Calu3 (cell line): ENCODE results near the gene LAMA5. TPM values are rescaled to one million over a fixed set of nuclear protein-coding genes. Genes with fewer than 3 reads are reported as not detected.

Experiments used
- BruUV-seq: library from RNA; stranded (reverse); fragments of 400-500 nt; replicated peaks from 2 replicates; lab custom pipeline; 2021; lab: Mats Ljungman, UMichigan
- CTCF ChIA-PET: fragments of 300-600 bp; sonication (Branson Sonifier 250); formaldehyde crosslinking; loops from one replicate; lab custom pipeline; 2022; ENCODE audit warnings: antibody characterized with exemption; lab: Charles Lee
- DNase-seq: peaks from one replicate; pipeline ENCODE4 v3.0.0; 2022
- H3K27ac Mint-ChIP-seq: one replicate; pipeline ENCODE4 v1.8.0; 2022; ENCODE audit warnings: mixed read lengths; ENCODE audit not compliant: unreplicated experiment
- H3K27me3 Mint-ChIP-seq: one replicate; pipeline ENCODE4 v1.8.0; 2022; ENCODE audit warnings: mixed read lengths; ENCODE audit not compliant: unreplicated experiment
- H3K36me3 Mint-ChIP-seq: one replicate; pipeline ENCODE4 v1.8.0; 2022; ENCODE audit warnings: mild to moderate bottlenecking, moderate library complexity, mixed read lengths; ENCODE audit not compliant: insufficient read depth, unreplicated experiment
- H3K4me1 Mint-ChIP-seq: one replicate; pipeline ENCODE4 v1.8.0; 2022; ENCODE audit warnings: mild to moderate bottlenecking, low read depth, mixed read lengths; ENCODE audit not compliant: unreplicated experiment
- H3K4me3 Mint-ChIP-seq: one replicate; pipeline ENCODE4 v1.8.0; 2022; ENCODE audit warnings: mild to moderate bottlenecking, low read depth, moderate library complexity, mixed read lengths; ENCODE audit not compliant: unreplicated experiment
- H3K9me3 Mint-ChIP-seq: one replicate; pipeline ENCODE4 v1.8.0; 2022; ENCODE audit warnings: low read depth, mixed read lengths; ENCODE audit not compliant: unreplicated experiment
- intact Hi-C: fragments of 100-400 bp; cut with micrococcal nuclease; formaldehyde crosslinking; loops from one replicate; pipeline ENCODE4 v1.10.0; 2022; ENCODE audit not compliant: unreplicated experiment
- total RNA-seq: library from RNA; stranded (reverse); gene quantifications from 2 replicates; pipeline ENCODE4 v1.2.3, GENCODE V29; 2022
- TF ChIP-seq, protein P1 (sequence below): fragments of 200-600 bp; IDR thresholded peaks from one replicate; pipeline ENCODE4 v1.8.0; 2022; ENCODE audit warnings: antibody characterized with exemption; ENCODE audit not compliant: unreplicated experiment

Gene LAMA5
- total RNA-seq, 1 experiment from 2014 or later: 763 TPM

DNA sequence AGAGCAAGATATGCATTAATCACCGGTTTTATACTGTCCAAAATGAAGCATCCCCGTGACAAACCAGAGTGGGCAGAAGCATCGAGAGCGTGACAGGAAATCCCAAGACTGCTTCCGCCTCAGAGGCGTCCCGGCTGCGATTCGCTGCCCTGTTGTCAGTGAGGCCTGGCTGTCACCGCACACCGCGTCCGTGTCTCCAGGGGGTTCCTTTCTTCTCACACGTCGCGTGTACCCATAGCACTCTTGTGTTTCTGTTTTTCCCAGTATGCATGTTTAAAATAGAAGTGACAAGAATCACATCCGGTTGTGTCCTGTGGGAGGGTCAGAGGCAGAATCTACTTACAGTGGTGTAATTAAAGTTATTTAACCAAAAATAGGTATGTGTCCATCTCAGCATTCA lies 72.6 kb downstream of the LAMA5 start:
- Mint-ChIP-seq H3K4me1 (no peaks in the 10 kb centered on the region), H3K4me3 (no peak overlapping the region), H3K9me3 (no peaks in the 10 kb centered on the region), H3K27me3 (no peaks in the 10 kb centered on the region), H3K27ac (no peak overlapping the region), H3K36me3 (peaks cover 83% of the 10 kb centered on the region)
- BruUV-seq: no TSS peak
- CTCF ChIA-PET: no interaction called here
- no peak for DNase-seq
- TF ChIP-seq, protein P1, sequence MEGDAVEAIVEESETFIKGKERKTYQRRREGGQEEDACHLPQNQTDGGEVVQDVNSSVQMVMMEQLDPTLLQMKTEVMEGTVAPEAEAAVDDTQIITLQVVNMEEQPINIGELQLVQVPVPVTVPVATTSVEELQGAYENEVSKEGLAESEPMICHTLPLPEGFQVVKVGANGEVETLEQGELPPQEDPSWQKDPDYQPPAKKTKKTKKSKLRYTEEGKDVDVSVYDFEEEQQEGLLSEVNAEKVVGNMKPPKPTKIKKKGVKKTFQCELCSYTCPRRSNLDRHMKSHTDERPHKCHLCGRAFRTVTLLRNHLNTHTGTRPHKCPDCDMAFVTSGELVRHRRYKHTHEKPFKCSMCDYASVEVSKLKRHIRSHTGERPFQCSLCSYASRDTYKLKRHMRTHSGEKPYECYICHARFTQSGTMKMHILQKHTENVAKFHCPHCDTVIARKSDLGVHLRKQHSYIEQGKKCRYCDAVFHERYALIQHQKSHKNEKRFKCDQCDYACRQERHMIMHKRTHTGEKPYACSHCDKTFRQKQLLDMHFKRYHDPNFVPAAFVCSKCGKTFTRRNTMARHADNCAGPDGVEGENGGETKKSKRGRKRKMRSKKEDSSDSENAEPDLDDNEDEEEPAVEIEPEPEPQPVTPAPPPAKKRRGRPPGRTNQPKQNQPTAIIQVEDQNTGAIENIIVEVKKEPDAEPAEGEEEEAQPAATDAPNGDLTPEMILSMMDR: no peak
- intact Hi-C loops: no loop called here

DNA sequence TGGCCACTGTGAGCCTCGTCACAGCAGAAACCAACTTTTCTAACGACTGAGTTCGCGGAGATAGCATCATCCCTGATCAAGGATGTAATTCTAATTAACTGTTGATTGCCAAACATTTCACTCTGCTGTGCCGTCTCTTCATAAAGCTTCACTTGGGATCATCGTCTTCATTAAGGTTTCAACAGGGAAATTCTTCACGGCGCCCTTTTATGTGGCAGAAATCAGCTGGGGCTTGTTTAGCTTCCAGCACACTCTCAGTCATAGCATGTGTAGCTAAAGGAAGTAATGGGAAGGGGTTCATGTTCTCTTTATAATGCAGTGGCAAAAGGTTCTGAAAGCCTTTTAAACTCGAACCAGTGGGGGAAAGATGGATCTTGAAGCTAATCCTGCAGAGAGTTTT lies 73.2 kb downstream of the LAMA5 start:
- BruUV-seq: no TSS peak
- CTCF ChIA-PET: no interaction called here
- H3K27me3 Mint-ChIP-seq: no peaks in the 10 kb centered on the region
- H3K4me3 Mint-ChIP-seq: no peak overlapping the region
- peaks cover 81% of the 10 kb centered on the region for H3K36me3 Mint-ChIP-seq
- peak overlapping the region; percentile 32 for H3K27ac Mint-ChIP-seq
- no peaks in the 10 kb centered on the region for H3K9me3 Mint-ChIP-seq
- H3K4me1 Mint-ChIP-seq: no peaks in the 10 kb centered on the region
- no peak for DNase-seq
- intact Hi-C loops: no loop called here
- TF ChIP-seq, protein P1: no peak

DNA sequence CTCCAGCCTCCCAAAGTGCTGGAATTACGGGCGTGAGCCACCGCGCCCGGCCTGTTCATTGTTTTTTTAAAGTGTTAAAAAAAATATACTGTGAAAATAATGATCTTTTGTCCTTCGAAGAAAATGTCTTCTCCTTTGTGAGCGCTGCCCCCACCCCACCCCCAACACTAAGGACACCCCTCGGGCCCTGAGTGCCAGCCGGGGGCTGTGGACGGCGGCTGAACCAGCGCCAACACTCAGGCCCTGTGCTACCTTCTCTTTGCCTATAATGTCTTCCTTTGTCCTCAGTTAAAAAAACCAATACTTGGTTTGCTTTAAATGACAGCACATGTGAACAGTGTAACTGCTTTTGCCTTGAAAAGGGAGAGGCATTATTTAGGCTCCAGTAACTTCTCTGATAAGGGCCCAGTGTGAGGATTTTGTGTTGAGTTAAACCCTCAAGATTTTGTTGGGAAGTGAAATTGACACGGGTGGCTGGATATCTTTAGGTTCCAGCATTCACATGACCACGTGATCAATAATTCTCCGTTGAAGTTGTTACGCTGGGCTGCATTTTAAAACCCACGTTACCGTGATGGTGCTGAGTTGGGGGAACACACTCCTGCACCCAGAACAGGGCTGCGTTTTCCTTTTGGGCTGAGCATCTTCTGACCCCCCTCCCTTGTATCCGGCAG lies 73.9 kb downstream of the LAMA5 start:
- no peak for DNase-seq
- peaks cover 80% of the 10 kb centered on the region for H3K36me3 Mint-ChIP-seq
- no peaks in the 10 kb centered on the region for H3K4me1 Mint-ChIP-seq
- BruUV-seq: no TSS peak
- intact Hi-C loops: no loop called here
- H3K4me3 Mint-ChIP-seq: no peak overlapping the region
- H3K9me3 Mint-ChIP-seq: no peaks in the 10 kb centered on the region
- H3K27me3 Mint-ChIP-seq: no peaks in the 10 kb centered on the region
- TF ChIP-seq, protein P1: no peak
- H3K27ac Mint-ChIP-seq: no peak overlapping the region
- CTCF ChIA-PET: no interaction called here

DNA sequence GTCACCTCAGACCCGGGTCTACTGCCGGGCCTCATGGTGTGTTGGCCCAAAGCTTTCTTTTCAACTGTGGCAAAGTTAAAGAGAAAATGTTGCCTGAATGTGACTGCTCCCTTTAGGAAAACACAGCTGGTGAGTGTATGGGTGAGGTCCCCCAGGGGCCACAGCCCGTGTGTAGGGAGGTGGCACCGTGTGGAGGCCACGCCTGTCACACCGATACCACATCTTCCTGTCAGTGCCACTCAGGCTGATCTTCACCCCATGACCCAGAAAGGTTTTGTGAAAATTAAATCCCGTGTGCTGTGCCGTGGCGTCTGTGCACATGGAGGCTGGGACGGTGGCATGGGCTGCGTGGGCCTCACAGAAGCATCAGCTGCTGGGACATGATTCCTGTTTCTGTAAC lies 75.0 kb downstream of the LAMA5 start:
- no peak overlapping the region for H3K27ac Mint-ChIP-seq
- CTCF ChIA-PET: no interaction called here
- H3K27me3 Mint-ChIP-seq: no peaks in the 10 kb centered on the region
- no peaks in the 10 kb centered on the region for H3K9me3 Mint-ChIP-seq
- DNase-seq: no peak
- no TSS peak for BruUV-seq
- H3K4me3 Mint-ChIP-seq: no peak overlapping the region
- TF ChIP-seq, protein P1: no peak
- H3K36me3 Mint-ChIP-seq: peaks cover 83% of the 10 kb centered on the region
- H3K4me1 Mint-ChIP-seq: no peaks in the 10 kb centered on the region
- intact Hi-C loops: no loop called here
